TTC549 (cell line): ENCODE results near the gene PPAN.

Experiments used
- FAIRE-seq: peaks from 2 replicates; lab custom pipeline; 2012; peaks lifted over from hg19 to GRCh38; lab: Jason Lieb, UNC

Gene PPAN

DNA sequence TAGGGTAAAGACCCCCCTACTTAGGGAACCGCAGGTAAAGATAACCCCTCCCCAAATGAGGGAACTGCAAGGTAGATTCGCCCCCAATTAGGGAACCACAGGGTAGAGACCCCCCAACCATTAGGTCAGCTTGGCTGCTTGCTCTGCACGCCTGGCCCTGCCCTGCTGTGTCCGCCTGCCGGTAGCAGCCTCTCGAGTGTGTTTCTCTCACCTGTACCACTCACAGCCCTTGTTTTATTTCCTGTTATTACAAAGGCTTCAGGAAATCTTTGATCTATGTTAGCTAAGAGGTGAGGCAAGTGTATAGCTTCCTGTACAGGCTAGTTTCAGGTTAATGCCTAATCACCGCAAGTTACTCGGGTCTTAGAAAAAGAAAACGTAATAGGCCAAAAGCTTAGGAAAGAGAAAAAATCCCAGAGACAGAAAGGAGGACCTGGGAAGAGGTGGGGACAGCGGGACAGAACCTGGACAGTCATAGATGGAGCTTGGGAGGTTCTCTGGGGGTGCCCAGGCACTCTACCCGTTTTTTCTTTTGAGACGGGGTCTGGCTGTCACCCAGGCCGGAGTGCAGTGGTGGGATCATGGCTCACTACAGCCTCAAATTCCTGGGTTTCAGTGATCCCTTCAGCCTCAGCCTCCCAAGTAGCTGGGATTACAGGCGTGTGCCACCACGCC, 36.7 kb downstream of the PPAN start:
- FAIRE-seq: no peak

GRCh38 chr19:10143681-10144080, 37.5 kb downstream of the PPAN start:
- no peak for FAIRE-seq

DNA sequence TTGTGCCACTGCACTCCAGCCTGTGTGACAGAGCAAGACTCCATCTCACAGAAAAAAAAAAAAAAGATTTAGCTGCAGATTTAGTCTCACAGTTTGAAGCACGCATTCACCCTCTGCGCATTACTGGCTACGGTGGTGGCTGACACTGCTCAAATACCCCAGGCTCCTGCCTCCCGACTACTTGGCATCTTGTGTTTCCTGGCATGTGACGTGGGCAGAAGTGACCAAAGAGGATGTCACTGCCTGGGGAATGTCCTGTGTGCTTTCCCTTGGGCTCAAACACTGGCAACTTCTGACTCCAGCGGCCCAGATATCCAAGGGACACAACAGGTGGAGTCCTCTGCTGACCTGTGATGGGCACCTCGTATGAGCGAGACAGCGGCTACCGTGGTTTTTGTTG, 38.2 kb downstream of the PPAN start:
- no peak for FAIRE-seq

DNA sequence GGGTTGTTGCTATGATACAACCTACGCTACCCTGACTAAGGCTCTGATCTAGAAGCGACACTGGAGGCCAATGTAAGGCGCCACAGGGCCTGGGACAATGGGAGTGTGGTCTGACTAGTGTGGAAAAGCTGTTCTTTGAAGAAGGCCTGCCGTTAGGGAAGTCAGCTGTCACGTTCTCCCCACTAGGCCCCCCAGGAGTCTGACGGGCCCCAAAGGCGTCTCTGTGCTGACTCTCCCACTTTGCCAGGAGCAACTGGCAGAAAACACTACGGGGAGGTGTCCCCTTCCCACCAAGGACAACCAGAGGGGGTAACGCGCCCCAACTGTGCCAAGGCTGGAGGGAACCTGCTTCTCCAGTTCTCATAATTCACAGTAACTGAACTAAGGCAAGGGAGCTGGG, 38.9 kb downstream of the PPAN start:
- FAIRE-seq: no peak

DNA sequence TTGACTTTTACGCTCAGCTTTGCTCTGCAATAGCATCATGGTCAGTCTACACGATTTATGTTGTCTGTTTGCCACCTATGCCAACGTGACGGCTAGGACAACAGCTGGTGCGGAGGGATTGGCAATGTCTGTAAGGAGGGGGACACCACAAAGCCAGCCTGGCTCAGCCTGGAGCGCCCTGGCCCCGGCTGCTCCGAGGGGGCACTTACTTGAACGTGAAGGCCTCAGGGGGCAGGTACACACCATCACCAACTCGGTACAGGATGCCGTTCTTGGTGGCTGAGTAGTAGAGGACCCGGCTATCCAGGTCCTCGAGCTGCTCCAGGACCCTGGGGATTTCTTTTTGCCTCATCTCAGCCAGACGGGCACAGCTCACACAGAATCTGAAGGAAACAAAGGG, 40.0 kb downstream of the PPAN start:
- no peak for FAIRE-seq

DNA sequence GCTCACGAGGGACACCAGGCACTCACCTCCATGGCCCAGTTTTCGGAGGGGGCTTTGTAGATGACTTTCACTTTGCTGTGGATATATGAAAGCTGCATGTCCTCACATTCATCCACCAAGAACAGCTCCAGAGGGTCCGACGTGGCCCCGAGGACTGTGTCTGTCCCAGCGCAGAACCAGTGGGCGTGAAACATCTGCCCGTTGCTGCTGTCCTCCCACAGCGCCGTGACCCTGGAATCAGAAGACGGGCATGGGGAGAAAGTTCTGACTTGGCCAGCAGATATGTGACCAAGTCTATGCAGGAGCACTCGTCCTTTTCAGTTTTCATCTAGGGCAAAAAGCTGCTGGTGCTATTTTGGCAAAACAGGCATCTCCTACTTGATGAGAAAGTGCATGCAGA, 43.3 kb downstream of the PPAN start:
- FAIRE-seq: no peak

GRCh38 chr19:10151521-10151920, 45.4 kb downstream of the PPAN start:
- FAIRE-seq: no peak

GRCh38 chr19:10152100-10152499, 45.9 kb downstream of the PPAN start:
- FAIRE-seq: no peak

DNA sequence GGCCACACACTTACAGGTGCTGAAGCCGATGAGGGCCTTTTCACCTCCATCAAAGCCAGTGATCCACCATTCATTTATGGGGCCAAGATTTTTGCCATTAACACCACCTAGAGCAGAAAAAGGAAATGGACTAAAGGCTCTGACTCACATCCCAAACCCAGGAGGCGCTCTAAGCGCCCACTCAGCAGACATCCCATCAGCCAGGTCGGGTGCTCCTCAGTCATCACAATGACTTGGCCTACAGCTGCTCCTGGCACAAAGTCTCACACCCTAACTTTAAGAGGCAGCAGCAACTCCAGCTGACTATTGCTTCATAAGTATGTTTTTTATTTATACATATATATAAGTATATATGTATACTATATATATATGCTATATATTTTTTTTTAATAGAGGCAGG, 49.7 kb downstream of the PPAN start:
- no peak for FAIRE-seq

DNA sequence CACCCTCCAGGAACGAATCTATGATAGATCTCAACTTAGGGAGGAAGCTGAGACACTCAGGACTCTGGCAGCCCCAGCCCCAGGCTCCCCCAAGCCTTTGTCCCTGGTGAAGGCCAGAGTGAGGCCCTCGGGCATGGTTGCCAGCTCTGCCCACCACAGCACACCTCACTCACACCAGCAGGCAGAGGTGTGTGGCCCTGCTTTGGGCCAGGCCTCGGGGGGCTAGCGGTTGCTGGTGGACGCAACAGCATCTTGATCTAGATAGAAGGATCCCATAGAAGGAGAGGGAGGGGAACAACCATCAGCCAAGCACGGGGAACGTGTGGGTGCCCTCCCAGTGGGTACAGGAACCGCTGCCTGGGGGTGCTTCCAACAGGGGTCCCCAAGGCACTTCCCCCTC, 51.9 kb downstream of the PPAN start:
- no peak for FAIRE-seq

DNA sequence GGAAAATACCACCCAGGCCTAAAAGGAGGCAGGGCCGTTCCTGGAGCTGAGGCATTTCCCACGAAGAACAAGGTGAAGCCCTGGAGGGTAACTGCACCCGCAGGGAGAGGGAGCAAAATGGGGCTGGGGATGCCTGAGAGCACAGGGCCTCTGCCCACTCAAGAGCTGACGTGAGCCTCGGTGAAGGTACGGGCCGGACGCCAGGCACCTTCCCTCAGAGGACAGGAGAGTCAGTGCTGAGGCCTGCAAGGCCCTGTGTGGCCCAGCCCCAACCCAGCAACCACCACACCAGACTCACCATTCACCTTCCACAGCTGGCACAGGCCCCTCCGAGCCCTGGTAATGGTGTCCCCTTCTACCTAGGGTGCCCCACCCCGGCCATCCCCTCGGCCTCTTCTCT, 52.3 kb downstream of the PPAN start:
- FAIRE-seq: no peak

- FAIRE-seq: no peak
These were observed 53.4 kb downstream of the PPAN start for GRCh38 chr19:10159610-10160009.
